ENCODE measurements around the gene OLA1.

Gene OLA1

DNA sequence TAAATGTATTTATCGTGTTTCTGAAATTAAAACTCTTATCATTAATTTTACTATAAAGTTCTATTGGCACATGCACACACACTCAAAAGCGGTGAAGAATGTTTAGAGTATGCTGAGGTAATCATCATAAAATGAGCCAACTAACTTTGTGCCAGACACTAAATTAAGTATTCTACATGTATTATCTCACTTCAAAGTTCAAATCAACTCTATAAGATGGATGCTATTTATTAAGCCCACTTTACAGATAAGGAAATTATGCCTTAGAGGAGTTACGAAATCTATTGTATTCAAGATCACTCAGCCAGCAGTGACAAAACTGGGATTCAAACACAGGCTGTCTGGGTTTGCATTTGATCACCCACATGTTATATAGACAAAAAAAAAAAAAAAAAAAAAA is 24.9 kb downstream of the OLA1 start:
- no peak for DNase-seq

DNA sequence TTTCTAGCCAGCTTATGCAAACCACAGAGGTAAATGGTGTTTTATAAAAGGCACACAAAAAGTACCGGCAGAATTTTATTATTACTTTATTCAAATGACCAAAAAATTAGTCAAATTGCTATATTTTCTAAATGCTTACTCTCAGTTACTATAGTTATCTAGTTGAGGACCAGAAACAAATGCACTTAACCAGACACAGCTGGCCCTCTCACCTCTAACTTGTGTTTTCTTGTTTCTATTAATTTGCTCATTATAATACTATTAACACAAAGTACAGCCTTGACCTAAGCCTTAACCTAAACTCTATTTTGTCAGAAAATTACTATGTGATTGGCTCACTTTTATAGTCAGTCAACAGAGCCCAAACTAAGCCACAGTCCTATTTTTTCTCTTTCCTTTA is 26.2 kb downstream of the OLA1 start:
- DNase-seq = no peak

DNA sequence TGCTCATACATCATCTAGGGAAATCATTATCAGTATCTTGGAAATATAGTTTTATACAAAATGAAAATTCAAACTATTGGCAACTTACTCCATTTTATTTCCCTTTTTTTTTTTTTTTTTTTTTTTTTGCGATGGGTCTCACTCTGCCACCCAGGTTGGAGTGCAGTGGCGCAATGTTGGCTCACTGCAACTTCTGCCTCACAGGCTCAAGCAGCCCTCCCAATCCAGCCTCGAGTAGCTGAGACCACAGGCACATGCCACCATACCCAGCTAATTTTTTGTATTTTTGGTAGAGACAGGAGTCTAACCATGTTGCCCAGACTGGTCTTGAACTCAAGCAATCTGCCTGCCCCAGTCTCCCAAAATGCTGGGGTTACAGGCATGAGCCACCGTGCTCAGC is 29.0 kb downstream of the OLA1 start:
- DNase-seq = no peak

DNA sequence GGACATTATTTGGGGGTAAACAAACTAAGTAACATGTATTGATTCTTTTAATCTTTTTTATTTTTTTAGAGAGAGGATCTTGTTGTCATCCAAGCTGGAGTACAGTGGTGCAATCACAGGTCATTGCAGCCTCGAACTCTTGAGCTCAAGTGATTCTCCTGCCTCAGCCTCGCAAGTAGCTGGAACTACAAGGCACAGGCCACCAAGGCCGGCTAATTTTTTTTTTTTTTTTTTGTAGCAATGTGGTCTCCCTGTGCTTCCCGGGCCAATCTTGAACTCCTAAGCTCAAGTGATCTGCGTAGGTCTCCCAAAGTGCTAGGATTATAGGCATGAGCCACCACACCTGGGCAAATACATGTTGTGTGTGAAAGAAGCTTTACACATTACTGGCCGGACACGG is 29.6 kb downstream of the OLA1 start:
- DNase-seq = no peak

DNA sequence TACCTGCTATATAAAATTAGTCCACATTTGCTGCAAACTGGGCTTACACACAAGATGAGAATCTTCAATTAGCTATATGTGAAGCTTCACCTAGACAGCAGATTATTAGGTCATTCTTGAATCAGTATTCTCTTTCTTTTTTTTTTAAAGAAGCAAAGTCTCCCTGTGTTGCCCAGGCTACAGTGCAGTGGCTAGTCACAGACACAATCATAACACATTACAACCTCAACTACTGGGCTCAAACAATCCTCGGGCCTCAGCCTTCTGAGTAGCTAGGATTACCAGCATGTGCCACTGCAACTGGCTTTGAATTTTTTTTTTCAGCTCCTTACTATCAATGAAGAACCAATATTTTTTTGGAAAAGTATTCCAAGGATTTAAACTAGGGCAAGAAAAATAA is 30.5 kb downstream of the OLA1 start:
- no peak for DNase-seq

DNA sequence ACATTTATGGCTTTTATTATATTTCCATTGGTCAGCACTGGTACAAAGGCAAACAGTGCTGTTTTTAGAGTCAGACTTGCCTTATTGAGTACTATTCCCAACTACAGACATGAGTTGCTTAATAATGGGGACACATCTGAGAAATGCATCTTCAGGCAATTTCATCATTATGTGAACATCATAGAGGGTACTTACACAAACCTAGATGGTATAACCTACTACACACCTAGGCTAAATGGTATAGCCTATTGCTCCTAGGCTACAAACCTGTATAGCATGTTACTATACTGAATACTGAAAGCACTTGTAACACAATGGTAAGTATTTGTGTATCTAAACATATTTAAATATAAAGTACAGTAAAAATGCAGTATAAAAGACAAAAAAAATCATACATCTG is 36.4 kb downstream of the OLA1 start:
- DNase-seq = no peak

DNA sequence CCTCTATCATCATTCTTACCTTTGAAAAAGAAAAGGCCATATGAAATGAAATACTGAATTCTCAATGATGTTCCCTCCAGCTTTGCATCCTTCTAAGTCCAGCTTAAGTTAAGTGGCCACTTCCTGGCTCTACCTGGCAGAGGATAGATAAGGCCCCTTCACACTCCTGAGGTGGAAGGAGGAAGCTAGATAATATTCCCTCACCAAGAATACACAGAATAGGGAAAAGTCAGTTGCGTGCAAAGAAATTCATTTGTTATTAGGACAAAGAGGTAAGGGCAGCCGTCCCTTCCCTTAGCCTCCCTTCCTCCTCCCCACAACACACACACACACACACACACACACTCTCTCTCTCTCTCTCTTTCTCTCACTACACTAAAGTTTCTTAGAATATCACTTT is 37.5 kb downstream of the OLA1 start:
- no peak for DNase-seq

DNA sequence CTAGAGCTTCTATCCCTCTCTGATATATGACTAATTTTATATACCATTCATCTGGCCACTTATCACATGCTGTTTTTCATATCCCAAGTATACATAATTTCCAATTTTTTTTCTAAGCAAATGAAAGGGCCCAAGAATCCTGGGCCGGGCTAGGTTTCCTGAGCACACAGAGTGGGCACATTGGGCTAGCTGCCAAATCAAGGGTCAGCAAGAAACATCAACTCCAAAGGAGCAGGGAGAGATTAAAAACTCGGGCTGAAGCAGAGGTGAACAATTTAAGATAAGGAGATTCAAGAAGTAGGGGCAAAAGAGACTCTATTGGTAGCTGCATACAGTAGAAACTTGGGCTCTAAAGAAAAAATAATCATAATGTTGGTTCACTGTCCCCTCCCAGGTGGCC is 39.0 kb downstream of the OLA1 start:
- DNase-seq = no peak

DNA sequence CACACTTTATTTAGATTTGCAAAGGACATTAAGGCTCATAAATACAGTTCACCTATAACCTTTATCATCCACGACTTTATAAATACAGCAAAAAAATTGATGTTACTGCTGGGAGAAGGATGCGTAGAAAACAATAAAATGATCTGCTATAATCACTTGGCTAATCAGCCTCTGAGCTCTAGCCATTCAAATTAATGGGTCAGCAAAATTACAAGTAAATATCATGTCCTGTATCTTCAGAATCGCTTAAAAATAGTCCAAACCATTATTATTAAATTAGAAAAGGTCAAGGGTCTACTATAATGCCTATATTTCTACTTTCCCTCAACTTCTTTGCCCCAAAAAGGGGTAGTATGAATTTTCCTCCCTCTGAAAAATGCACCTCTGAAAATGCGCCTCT is 40.3 kb downstream of the OLA1 start:
- DNase-seq = no peak

DNA sequence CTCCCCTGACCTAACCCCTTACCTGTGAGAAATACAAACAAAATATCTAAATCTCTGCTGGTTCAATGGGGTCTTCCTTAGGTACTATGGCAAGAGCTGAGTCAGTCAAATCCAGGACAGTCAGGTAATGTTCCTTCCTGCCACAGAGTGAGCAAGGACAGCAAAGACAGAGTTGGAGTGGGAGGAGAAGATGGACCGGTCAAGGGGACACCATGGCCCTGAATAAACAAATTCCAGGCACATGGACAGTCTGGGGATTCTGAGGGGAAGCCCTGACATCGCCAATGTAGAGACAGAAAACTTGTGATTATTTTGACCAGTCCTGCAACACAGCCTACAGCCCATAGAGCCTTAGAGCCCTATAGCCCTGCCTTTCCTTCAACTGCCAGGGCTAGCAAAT is 42.8 kb downstream of the OLA1 start:
- DNase-seq = no peak

DNA sequence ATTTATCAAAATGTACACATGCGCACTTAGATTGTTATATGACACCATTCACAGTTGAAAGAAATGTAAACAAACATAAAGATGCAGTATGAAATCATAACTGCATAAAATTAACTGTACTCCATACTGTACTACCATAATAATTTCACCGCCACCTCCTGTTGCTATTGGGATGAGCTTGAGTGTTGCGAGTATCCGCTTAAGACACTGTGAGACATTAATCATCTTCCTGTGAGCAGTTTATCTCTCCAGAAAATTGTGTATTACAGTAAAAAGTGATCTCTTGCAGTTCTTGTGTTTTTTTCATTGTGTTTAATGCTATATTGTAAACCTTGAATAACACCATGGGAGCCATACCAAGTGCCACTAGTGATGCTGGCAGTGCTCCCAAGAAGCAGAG is 46.1 kb downstream of the OLA1 start:
- no peak for DNase-seq

DNA sequence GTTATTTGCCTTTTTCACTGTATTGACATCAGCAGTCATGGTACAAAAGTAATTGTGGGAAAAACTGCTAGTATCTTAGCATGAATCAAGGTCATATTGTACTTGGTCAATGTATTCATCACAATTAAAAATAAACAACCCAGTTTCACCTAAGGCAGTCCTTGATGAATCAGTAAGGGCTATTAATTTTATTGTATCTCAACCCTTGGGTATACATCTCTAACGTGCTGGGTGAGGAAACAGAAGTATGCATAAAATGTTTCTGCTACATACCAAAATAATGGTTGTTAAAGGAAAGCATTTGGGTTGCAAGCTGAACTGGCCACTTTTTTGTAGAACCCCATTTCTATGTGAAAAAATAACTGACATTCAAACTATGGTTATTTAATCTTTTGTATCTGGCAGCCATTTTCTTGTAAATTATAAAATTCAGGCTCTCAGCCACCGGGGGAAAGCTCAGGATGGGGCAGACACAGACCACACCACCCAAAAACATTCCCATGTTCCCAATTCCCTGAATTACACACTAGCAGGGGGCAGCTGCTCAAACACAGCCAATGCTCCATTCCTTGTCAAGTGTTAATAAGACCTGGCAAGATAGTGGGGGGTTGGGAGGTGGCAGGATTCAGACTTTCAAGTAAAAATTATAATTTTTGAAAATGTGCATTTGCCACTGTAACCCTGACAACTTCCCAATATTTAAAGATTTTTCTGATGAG is 49.3 kb downstream of the OLA1 start:
- DNase-seq = no peak

DNA sequence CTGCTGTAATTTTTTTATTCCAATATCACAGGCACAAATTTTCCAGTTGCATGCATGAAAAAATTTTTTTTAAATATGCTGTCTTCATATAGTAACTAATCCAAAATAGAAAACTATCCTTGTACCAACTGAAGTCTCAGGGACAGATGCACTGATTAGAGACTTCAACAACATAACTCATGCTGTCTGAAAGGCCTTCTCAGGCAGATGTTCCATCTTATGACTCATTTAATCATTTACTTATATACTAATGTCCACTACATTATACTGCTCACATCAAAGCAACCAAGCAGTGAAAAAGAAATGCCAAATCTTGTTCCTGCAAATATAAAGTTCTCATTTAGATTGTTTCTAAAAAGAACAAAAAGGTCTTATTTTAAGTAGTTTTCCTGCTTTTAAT is 53.1 kb downstream of the OLA1 start:
- DNase-seq = no peak

DNA sequence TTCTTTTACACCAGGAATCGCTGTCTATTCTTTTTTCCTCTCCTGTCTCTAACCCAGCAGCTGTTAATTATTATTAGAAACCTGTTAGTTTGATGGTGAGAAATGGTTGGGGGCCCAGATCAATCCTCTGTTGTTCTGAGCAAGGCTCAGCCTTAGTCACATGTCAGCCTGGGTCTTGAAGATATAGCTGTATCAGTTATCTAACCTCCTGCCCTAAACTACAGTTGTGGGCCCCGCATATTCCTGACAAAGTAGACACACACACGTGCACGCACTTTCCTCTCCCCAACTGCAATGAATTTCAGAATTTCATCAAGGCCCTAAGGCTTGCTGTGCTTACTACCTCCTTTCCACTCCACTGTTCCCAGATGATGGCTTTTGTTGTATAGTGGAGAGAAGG is 54.6 kb downstream of the OLA1 start:
- DNase-seq = no peak

DNA sequence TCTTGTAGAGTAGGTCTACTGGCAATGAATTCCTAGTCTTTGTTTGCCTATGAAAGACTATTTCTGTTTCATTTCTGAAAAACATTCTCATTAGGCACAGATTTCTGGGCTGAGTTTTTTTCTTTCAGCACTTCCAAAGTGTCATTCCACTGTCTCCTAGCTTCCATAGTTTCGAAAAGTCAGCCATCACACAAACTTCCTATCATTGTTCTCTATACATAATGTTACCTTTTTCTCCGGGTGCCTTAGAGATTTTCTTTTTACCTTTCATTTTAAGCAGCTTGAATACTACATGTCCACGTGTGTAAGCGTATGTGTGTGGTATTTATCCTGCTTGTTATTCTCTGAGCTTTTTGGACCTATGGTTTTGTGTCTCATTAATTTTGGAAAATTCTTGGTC is 55.7 kb downstream of the OLA1 start:
- no peak for DNase-seq

DNA sequence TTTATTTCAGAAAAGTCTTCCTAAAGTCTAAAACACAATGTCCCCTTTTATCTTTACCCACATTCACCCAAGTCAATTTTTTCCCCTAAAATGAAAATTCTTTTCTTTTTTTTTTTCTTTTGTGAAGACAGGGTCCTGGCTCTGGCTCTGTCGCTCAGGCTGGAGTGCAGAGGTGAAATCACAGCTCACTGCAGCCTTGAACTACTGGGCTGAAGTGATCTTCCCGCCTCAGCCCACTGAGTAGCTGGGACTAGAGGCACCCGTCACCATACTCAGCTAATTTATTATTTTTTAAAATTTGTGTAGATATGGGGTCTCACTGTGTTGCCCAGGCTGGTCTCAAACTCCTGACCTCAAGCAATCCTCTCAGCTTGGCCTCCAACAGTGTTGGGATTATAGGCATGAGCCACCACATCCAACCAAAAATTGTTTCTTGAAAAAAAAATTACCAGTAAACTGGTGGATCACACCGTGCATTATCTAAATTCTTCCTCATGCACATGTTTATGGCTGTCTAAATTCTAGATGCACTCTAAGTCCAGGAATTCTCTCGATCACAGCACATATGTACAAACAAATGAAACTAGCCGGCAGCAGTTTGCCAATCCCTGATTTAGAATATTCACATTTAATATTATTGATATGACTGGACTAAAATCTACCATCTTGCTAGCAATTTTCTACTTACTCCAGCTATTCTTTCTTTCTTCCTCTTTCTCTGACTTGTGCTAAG is 56.8 kb downstream of the OLA1 start:
- no peak for DNase-seq

DNA sequence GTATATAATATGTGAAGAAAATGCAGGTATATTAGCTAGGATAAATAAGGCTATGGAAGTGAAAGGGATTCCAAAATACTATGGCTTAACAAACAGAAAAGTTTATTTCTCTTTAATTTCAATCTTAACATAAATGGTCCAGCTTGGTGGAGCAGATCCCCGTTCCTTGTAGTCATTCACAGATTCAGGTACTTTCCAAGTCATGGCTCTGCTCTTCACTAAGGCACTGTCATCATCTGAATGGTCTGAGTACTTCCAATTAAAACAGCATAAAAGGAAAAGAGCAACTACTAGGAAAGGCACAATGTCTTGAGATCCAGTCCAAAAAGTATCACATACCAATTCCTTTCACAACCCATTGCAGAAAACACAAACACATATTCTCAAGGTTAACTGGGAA is 63.4 kb downstream of the OLA1 start:
- DNase-seq = no peak

DNA sequence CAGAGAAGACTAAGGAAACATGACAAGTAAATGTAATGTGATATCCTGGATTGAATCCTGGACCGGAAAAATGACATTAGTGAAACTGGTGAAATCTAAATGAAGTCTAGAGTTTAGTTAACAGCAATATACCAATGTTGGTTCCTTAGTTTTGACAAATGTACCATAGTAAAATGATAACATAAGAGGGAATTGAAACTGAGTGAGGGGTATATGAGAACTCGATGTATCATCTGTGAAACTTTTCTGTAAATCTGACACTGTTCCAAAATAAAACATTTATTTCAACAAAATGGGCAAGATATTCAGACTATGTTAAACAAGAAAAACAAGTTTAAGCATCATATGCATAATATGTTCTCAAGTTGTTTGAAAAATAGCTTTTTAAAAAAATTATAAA is 63.8 kb downstream of the OLA1 start:
- no peak for DNase-seq

DNA sequence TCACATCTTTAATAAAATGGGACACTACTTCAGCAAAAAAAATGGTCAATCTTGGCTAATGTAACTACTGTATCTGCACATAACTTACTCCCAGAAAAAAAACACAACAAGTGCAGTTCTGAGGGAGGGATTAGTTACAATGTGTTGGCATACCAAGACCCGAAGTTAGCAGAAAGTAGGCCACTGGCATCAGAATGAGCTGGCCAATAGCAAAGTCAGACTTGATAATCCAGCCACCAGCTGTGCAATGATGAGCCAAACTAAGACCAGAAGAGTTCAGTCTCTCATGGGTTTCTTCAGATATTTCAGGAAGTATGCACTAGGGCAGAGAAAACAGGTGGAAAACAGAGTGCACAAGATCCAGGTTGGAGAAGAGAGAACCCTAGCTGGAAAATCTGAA is 65.3 kb downstream of the OLA1 start:
- DNase-seq = no peak

DNA sequence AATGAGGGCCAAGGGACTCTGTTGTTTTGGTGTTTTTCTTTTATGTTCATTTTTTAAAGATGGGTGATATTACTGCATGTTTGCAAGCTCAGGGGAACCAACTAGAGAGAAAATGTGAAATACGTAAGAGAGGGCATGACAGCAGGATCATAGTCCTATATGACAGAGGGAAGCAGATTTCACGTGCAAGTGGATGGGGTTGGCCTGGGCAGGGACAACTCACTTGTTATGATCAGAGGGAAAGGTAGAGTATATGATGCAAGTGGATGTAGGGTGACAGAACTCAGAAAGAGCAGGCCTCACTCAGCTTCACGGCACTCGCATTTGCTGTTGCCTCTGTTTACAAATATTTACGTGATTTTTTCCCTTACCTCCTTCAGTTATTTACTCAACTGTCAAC is 67.0 kb downstream of the OLA1 start:
- no peak for DNase-seq

DNA sequence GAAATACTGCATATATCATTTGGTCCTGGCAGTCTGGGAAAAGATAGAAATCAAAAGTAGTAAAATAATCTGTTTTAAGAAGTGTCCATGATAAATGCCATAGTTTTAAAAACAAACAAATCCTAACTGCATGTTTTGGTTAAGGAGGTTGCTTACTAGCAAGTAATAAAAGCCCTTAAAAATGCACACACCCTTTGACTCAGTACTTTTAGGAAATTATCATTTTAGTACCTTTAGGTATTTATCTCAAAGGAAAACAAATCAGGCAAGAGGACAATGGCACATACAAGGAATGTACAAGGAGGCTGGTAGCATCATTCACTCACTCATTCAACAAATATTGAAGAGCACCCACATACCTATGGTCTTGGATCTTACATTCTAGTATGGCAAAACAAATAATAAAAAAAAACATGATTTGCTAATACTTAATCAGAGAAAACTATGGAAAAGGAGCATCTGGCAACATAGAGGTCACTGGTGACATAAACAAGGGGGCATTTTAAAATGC is 67.6 kb downstream of the OLA1 start:
- no peak for DNase-seq

DNA sequence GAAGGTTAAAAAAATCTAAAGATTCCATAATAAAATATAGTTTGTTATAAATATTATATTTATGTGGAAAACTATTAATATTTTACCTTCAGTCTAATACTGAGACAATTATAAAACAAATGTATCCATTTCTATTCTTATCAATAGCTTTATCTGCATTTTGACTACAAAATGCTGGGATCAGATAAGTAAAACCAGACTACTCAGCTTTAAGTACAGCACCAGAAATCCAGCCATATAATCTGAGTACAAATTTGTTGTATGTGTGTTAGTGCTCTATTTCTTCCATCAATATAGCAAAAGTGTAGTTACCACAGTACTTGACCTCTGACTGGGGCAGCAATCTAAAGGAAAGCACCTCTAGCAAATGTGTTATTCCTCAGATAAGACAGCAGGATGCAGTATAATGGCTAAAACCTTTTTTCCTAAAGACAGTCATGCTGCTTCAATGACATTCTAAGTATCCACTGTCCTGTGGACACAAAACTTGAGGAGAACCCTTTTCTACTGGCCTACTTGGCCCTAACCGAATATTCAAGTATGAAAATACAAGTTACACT is 68.1 kb downstream of the OLA1 start:
- DNase-seq = no peak

DNA sequence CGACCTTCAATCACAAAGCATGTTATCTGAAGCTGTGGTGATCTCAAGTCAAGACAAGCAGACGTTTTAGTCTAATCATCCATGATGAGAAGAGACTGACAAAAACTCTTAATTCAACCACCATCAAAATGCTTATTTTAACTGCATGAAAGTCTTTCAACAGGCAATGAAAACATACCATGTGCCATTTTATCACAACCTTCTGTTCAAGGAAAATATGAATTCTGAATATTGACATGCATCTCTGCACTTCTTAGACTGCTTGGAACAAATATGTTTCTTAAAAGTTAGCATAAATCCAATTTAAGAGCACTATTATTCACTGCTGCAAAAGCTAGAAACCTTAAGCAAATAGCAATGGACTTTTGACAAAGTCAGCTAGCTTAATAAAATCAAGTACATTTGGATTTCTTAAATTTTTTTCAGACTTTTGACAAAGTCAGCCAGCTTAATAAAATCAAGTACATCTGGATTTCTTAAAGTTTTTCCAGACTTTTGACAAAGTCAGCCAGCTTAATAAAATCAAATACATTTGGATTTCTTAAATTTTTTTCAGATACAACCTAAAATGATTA is 70.9 kb downstream of the OLA1 start:
- DNase-seq = no peak

DNA sequence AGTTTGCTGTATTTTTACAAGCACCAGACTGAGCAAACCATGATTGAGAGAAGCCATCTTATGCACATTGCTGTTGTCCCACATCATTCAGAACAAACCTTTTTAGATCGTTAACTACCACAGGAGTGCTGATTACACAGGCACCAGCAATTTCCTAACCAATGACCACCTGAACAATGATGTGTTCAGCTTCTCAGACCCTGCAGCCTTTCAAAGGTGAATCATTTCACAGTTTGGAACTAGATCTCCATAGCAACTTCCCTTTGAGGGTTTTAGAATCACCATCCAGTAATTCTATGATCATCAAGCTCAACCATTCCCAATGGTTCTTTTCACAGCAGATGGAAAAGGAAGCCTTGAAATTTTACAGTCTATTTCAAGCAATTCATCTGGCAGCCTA is 71.4 kb downstream of the OLA1 start:
- no peak for DNase-seq

Data from stimulated activated CD4-positive, alpha-beta T cell treated with anti-CD3 and anti-CD28 coated beads, Interleukin-15, amount 100 ng/mL, for 24 hours (primary cell).